ENCODE results near the gene NMNAT1.
"Not testable (repeated sequence)": the region's sequence is repeated elsewhere in the genome, so short reads cannot be mapped to it uniquely, and the experiment has no call there.

Gene NMNAT1

GRCh38 chr1:9942939-9943788, at the start of gene NMNAT1, which contains the start of gene LZIC:
NMNAT1 (plus strand) TSS chr1:9943475; CDS start chr1:9972074, 28,599 bp downstream.
LZIC (minus strand) TSS chr1:9943391; CDS start chr1:9936619, 6,772 bp downstream.
- DNase-seq (ENCODE audit: low spot score), result peak; percentile 88
- FAIRE-seq, result peak; percentile 12

- FAIRE-seq (peak; percentile 52), DNase-seq (ENCODE audit: low spot score) (peak; percentile 29)
Measured at GRCh38 chr1:9894115-9894514, 49.2 kb upstream of the NMNAT1 start.

- no peak for DNase-seq (ENCODE audit: low spot score)
- FAIRE-seq, result no peak
Measured at GRCh38 chr1:9900142-9901043, 42.9 kb upstream of the NMNAT1 start.

GRCh38 chr1:9901148-9902059, 41.9 kb upstream of the NMNAT1 start:
- DNase-seq (ENCODE audit: low spot score) (no peak), FAIRE-seq (no peak)

GRCh38 chr1:9902060-9902452, 41.2 kb upstream of the NMNAT1 start:
- no peak for FAIRE-seq
- no peak for DNase-seq (ENCODE audit: low spot score)

- DNase-seq (ENCODE audit: low spot score) (no peak), FAIRE-seq (no peak)
Measured at GRCh38 chr1:9903801-9904527, 39.3 kb upstream of the NMNAT1 start.

GRCh38 chr1:9904596-9904995, 38.7 kb upstream of the NMNAT1 start:
- DNase-seq (ENCODE audit: low spot score) (peak; percentile 6), FAIRE-seq (no peak)

- FAIRE-seq (peak; percentile 65), DNase-seq (ENCODE audit: low spot score) (peak; percentile 7)
Measured at GRCh38 chr1:9905010-9905409, 38.3 kb upstream of the NMNAT1 start.

- FAIRE-seq (no peak), DNase-seq (ENCODE audit: low spot score) (no peak)
Measured at GRCh38 chr1:9906466-9906865, 36.8 kb upstream of the NMNAT1 start.

- DNase-seq (ENCODE audit: low spot score) (no peak), FAIRE-seq (no peak)
Measured at GRCh38 chr1:9907441-9907840, 35.8 kb upstream of the NMNAT1 start.

GRCh38 chr1:9908871-9909233, 34.4 kb upstream of the NMNAT1 start:
- DNase-seq (ENCODE audit: low spot score) (no peak), FAIRE-seq (no peak)

GRCh38 chr1:9909234-9910046, 33.8 kb upstream of the NMNAT1 start:
- DNase-seq (ENCODE audit: low spot score) (no peak), FAIRE-seq (no peak)

GRCh38 chr1:9910076-9910422, 33.2 kb upstream of the NMNAT1 start, which contains the start of gene CTNNBIP1:
CTNNBIP1 (minus strand) TSS chr1:9910269; CDS start chr1:9872064, 38,205 bp downstream.
- no peak for DNase-seq (ENCODE audit: low spot score)
- FAIRE-seq, result no peak

- FAIRE-seq (peak; percentile 87), DNase-seq (ENCODE audit: low spot score) (peak; percentile 97)
Measured at GRCh38 chr1:9910423-9911178, 32.7 kb upstream of the NMNAT1 start.

- FAIRE-seq, result no peak
- DNase-seq (ENCODE audit: low spot score), result no peak
Measured at GRCh38 chr1:9912264-9912936, 30.9 kb upstream of the NMNAT1 start.

- no peak for DNase-seq (ENCODE audit: low spot score)
- no peak for FAIRE-seq
Measured at GRCh38 chr1:9914610-9914937, 28.7 kb upstream of the NMNAT1 start.

- DNase-seq (ENCODE audit: low spot score) (no peak), FAIRE-seq (no peak)
Measured at GRCh38 chr1:9916452-9916851, 26.8 kb upstream of the NMNAT1 start.

- not testable (repeated sequence) for FAIRE-seq; DNase-seq (ENCODE audit: low spot score)
Measured at GRCh38 chr1:9917495-9917894, 25.8 kb upstream of the NMNAT1 start.

Data from RCC 7860 (cell line).